EH (cell line): ENCODE data around the gene INTS15.
A peak's percentile ranks its signal among the peaks of the same experiment; 100 is the strongest.

Experiments used
- DNase-seq: peaks from one replicate; pipeline ENCODE4 v3.0.0-alpha.2; 2015; ENCODE audit warnings: low read depth

The INTS15 gene

DNA sequence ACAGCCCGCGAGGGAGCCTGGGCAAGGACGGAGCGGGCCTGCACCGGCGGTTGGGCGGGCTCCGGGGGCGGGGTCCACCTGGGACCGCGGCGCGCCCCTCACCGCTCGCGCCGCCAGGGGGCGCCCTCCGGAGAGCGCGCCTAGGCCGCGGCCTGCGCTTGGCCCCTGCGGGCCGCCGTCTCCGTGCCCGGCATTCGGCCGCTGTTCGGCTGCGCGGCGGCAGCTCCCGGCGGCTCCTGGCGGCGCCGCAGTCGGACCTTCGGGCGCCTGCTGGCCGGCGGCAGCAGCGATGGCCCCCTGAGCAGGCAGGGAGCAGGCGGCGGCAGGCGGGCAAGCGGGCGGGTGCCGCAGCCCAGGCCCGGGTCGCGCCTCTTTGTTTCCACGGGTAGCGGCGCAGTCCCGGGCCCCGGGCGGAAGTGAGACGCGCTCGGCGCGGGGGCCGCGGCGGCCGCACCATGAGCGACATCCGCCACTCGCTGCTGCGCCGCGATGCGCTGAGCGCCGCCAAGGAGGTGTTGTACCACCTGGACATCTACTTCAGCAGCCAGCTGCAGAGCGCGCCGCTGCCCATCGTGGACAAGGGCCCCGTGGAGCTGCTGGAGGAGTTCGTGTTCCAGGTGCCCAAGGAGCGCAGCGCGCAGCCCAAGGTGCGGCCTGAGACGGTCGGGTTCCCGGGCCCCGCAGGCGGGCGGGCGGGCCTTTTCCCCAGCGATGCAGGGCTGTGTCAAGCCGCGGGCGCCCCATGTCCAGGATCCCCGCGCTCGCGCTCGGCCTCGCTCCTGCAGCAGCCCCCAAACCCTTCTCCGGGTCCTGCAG, at the start of gene INTS15:
Gene INTS15, plus strand, starts transcription at position 193 of the 816 bp plus-strand sequence. Its CDS starts 263 bp downstream, at position 456.
- peak; percentile 76 for DNase-seq

GRCh38 chr7:6542368-6542767, 47.5 kb upstream of the INTS15 start:
- no peak for DNase-seq

- DNase-seq: no peak
Measured at GRCh38 chr7:6545398-6546126, 44.3 kb upstream of the INTS15 start.

GRCh38 chr7:6546498-6547251, 43.1 kb upstream of the INTS15 start:
- DNase-seq: no peak

- DNase-seq: no peak
Measured at GRCh38 chr7:6547400-6547799, 42.4 kb upstream of the INTS15 start.

DNA sequence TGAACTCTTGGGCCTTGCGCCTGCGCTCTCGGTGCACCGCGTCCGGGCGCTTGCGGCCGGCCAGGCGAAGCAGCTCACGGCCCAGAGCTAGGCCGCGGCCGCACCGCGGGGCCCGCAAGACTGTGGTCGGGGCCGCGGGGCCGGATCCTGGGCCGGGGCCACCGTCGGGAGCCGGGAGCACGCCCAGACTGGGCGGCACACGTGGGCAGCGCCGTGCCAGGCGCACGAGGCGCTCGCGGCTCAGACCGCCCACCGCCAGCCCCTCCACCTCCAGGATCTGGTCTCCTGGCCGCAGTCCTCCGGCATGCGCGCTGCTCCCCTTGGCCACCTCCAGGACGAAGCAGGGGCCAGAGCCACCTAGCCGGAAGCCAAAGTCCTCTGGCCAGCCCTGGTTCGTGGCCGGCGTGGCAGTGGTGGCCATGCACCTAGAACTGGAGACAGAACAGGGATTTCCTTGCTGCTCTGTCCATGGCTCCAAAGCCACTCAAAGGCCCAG, 38.8 kb upstream of the INTS15 start, which contains the start of gene GRID2IP:
Gene GRID2IP, minus strand, starts transcription at position 446 of the 496 bp plus-strand sequence. Its CDS starts 25 bp downstream, at position 421.
- no peak for DNase-seq

- no peak for DNase-seq
Measured at GRCh38 chr7:6553448-6554044, 36.3 kb upstream of the INTS15 start.

DNA sequence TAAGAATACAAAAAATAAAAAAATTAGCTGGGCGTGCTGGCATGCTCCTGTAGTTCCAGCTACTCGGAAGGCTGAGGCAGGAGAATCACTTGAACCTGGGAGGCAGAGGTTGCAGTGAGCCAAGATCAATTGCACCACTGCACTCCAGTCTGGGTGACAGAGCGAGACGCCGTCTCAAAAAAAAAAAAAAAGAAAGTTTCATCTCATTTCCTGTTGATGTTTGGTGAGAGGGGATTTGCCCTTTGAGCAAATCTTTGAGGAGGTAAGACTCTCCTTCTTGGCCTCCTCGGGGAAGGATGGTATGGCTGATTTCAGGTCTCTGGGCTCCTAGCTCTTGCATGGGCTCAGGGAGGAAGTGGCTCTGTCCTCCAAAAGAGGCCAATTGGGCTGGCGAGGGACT, 35.0 kb upstream of the INTS15 start:
- DNase-seq: no peak

GRCh38 chr7:6556196-6556595, 33.6 kb upstream of the INTS15 start:
- DNase-seq: no peak

- peak; percentile 66 for DNase-seq
Measured at GRCh38 chr7:6558837-6559236, 31.0 kb upstream of the INTS15 start.

GRCh38 chr7:6559896-6560295, 29.9 kb upstream of the INTS15 start:
- no peak for DNase-seq

DNA sequence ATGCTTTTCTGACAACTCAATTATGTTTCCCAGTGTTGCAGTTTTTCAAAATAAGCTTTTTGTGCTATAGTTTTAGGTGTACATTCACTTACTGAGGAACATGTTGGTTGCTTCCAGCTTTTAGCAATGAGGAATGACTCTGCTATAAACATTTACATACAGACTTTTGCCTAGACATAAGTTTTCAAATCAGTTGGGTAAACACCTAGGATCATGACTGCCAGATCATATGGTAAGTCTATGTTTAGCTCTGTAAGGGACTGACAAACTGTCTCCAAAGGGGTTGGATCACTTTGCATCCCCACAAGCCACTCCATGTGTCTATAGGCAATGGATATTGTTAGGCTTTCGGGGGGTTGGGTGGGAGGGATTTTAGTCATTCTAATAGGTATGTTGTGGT, 27.7 kb upstream of the INTS15 start:
- DNase-seq: no peak

GRCh38 chr7:6563936-6564770, 25.7 kb upstream of the INTS15 start:
- no peak for DNase-seq

DNA sequence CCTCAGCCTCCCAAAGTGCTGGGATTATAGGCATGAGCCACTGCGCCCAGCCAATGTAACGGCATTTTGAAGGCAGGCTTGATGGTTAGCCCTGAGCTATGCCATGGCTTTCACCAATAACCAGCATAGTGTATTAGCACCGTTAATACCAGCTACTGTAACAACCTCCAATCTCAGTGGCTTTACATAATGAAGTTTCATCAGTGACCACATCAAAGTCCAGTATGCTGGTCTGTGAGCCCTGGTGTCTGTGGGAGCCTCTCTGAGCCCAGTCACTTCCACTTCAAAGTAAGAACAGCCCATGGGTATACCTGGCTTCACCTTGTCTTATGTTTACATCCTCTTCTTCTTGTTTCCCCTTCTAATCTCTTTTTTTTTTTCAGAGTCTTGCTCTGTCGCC, 24.2 kb upstream of the INTS15 start:
- DNase-seq: no peak

DNA sequence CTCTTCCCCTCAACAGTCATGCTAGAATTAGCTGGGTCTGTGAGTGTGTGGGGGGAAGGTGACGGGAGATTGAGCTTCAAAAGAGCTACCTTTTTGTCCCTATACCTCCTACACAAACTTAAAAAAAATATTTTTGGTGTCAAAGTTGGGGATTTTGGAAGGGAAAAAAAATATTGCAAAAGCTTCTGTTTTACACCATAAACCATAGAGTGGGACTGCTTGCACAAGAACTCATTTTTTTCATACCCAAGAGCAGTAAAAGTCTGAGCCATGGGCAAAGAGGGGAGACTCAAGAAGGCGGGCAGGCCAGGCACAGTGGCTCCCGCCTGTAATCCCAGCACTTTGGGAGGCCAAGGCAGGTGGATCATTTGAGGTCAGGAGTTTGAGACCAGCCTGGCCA, 21.9 kb upstream of the INTS15 start:
- no peak for DNase-seq

DNA sequence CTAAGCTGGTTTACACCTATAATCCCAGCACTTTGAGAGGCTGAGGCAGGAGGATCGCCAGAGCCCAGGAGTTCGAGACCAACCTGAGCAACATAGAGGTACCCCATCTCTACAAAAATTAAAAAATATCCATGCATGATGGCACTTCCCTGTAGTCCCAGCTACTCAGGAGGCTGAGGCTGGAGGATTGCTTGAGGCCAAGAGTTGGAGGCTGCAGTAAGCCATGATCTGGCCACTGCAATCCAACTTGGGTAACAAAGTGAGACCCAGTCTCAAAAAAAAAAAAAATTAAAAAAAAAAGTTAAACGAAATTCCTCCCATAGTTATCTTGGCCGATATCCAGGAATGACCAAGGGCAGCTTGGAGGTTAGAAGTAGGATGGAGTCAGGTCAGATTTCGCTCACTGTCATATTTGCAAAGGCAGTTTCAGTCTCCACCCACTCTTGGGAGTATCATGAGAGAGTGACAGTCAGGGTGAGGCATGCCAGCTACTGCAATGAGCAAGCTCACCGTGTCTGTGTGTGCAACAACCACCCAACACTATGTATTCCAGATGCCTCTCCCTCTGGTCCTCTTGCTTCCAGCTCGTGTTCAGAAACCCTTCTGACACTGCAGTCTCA, 18.6 kb upstream of the INTS15 start:
- DNase-seq: peak; percentile 12

DNA sequence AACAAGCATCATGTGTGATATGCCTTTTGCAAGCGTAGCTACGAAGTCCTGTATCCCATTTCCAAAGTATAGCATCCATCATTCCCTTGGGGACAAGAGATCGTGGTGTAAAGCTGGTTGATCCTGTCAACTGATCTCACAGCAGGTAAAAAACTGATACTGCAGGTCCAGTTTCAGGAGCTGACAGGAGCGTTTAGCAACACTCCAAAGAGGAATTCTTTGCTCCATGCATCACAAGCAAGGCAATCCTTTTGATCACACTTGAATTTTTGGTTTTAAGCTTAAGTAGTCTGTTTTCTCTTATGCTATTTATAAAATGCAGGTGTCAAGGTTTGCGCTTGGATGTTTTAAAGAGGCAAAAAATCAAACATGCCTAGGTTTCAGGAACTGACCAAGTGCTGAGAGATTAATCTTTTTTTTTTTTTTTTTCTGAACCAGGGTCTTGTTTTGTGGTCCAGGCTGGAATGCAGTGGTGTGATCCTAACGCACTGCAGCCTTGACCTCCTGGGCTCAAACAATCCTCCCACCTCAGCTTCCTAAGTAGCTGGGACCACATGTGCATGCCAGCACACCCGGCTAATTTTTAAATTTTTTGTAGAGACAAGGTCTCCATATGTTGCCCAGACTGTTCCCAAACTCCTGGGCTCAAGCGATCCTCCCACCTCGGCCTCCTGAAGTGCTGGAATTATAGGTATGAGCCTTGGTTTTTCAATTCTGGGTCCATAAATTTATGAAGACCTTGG, 14.4 kb upstream of the INTS15 start:
- no peak for DNase-seq

DNA sequence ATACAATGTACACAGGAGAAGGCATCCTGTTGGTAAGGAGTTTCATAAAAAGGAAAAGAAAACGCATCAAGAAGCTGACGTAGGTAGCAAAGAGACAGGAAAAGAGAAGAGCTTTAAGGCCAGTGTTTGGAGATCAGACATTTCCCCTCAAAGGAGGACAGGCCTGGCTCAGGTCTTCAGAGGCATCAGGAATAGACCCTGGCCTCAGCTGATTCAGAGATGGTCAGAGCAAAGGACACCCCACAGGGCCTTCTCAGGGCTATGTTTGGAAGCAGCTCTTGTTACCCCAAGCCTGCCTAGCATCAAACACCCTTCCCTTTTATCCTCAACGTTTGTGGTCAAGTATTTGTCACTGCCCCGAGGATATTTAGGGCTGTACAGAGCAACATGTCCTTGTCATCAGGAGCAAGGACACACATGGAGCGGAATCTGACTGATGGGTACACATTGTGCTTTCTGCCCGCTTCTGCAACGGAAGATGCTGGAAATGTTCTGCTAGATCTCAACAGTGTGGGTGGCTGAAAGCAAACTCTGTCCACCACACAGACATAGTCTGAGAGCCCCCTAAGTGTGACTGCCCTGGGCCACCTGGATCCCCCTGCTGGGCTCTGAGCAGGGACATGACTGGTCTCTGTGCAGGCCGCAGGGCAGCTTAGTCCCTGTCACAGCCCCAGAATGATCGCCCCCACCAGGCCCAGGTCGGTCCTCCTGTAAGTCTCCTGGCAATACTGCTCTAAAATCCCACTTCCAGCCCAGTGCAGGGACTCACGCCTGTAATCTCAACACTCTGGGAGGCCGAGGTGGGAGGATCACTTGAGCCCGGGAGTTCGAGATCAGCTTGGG, 13.6 kb upstream of the INTS15 start:
- DNase-seq: peak; percentile 7

- peak; percentile 13 for DNase-seq
Measured at GRCh38 chr7:6576867-6577368, 12.9 kb upstream of the INTS15 start.
